HG03460 (cell line): ENCODE measurements around the gene RAB20.

ENCODE experiments used
- ATAC-seq: cut with Tn5 transposase; IDR thresholded peaks from one replicate; pipeline ENCODE4 v1.9.1; 2021; ENCODE audit not compliant: unreplicated experiment

RAB20 gene

GRCh38 chr13:110531100-110531499, 30.4 kb downstream of the RAB20 start:
- ATAC-seq, result no peak

DNA sequence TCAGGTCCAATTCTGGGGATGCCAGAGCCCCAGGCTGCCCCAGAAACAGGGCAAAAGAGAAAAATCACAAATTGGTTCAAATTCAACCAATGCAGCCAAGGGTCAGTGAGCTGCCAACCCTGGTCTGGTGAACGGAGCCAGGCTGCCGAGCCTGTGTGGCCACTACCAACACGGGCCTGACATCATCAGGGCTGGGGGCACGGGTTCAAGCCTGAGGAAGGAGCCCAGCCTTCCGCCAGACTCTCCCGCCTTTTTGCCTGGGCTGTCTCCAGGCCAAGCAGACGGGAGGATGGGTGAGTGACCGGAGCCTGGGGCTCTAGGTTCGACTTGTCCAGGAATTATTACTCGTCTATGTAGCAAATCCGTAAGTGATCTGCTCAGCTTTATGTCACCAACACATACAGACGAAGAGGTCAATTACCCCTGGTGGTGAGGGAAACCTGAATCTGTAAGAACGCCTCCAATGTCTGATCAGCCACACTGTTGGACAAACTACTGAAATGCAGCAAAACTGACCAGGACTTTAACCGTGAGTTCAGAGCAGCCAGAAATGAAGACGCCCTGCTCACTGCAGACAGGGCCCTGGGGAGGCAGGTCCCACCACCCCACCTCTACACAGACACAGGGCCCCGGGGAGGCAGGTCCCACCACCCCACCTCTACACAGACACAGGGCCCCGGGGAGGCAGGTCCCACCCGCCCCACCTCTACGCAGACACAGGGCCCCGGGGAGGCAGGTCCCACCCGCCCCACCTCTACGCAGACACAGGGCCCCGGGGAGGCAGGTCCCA, 31.8 kb downstream of the RAB20 start:
- ATAC-seq, result no peak

- ATAC-seq, result no peak
Observed at GRCh38 chr13:110528911-110529310, 32.6 kb downstream of the RAB20 start.

DNA sequence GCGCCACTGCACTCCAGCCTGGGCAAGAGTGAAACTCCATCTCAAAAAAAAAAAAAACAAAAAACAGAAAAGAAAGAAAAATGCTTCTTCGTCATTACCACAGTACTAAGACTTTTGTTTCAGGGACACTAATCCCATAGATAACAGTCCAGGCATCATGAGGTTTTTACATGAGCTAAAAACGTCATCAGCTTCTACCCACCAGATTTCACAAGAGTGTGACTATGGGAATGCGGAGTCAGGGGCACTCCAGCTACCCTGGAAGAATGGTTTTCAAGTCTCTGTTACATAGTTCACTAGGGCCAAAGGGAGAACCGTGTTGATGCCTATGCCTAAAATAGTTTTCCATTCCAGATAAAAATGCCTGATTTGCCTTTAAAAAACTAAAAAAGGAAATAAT, 33.2 kb downstream of the RAB20 start:
- ATAC-seq, result no peak

DNA sequence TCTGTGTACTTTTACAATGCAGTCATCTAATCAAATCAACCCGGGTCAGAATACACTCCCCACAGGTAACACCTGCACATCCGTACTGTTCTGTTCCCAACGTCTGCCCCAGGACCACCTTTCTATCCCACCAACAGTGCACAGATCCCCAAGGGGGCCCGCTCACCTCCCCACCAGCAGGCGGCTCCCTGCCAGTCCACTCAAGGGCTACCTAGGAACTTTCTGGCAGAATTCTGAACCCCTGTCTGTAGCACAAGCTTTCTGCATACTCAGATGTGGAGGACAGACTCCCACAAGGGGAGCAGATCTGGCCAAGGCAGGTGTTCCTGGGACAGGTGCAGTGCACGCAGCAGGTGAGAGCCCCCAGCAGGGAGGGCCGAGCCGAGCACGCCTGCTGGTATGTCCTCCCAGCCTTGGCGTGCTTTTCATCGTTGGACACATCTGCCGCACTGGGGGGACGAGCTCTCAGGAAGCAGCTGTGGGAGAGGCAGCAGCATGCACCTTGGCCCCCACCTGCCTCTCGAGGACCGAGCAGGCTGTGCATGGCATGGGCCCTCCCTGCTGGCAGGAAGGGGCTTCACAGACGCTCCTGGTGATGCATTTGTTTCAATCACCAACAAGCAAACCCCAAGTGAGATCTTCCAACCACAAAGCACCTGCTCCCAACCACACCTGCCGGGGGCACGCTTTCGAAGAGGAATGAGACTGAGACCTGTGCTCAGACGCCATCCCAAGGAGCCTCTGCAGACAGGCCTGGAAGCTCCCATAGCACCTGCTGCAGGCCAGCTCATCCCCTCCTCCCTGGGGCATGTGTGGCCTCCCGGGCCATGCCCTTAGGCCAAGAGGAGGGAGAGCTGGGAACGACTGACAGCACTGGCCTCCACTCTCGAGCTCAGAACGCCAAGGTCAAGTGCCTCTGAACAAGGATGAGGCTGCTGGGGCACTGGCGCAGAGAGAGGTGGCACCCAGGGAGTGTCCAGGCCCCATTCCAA, 35.9 kb downstream of the RAB20 start:
- peak; percentile 89 for ATAC-seq

DNA sequence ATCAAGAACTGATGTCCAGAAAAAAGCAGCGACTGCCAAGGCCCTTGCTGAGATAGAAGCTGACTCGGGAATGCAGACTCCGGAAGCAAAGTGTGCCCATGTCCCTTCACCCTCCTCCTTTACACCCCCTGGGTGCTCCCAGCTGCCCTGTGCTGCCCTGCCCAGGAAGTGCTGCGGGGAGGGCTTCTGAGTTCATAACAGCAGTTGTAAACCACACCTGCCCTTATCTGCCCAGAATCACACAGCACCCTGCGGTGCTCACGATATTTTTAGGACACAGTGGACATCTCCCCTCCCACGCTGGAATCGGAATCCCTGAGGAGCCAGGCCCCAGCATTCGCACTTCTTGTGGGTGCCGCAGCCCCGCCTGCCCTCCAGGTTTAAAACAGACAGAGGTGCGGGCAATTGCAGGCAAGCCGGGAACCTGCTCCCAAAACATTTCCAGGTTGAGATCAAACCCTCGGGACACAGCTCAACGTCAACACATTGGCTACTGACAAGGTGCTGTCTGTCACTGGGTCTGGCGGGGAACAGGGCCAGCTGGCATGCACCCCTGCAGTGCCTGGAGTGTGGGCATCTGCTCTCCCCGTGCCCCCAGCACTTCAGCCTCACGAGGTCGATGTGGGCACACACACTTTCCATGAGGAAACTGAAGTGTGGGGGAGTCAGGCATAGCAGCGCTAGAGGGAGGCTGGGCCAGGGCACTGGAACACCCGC, 36.8 kb downstream of the RAB20 start:
- no peak for ATAC-seq

GRCh38 chr13:110523838-110524540, 37.5 kb downstream of the RAB20 start:
- ATAC-seq, result no peak

GRCh38 chr13:110523180-110523579, 38.3 kb downstream of the RAB20 start:
- ATAC-seq, result no peak

GRCh38 chr13:110522721-110523120, 38.8 kb downstream of the RAB20 start:
- ATAC-seq, result no peak

GRCh38 chr13:110521946-110522345, 39.6 kb downstream of the RAB20 start:
- ATAC-seq, result no peak

DNA sequence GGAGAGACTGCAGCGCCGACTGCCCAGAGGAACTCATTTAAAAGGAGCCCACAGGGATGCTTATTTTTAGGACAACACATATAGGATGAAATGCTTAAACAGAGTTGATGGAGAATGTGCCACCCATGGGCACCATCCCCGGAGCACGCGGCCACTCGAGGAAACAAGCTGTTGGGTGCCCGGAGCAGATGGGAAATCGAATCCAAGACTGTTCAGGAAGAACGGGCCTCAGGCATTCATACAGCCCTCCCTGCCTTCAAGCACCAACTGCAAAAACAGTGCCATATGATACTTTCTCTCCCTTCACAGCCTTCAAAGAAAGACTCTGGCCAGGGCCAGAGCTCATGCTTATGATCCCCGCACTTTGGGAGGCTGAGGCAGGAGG, 40.2 kb downstream of the RAB20 start:
- ATAC-seq, result no peak

DNA sequence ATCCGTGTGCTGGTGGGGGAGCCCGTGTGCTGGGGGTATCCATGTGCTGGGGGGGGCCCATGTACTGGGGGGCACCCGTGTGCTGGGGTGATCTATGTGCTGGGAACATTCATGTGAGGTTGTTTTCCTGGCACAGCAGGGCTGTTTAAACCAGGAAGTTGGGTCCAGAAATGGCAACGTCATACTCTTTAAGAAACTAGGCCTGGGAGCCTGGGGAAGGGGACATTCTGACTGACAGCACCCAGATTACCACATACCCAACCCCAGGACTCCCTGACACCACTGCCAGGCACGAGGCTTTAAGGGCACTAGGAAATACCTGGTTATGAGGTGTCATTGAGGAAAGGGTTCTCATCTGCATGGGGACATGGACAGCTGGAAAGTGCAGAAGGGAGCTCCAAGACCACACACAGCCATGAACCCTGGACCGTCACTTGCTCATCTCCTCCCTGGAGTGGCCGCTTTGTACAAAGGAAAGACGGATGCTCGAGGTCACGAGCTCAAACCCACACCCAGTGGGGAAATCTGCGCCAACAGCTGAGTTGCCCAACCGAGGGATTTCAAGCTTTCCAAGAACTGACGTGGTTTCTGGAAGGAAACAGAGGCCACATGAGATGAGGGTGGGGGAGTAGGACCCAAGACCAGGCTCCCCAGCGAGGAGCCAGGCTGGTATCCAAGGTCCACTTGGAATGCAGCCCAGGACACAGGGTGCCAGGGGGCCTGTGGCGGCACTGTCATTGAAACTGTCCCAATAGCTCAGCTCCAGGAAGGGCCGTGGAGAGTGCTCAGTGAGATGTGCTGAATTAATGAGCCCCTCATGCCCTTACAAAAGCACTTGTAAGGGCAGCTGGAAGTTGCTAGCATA, 40.9 kb downstream of the RAB20 start:
- ATAC-seq, result no peak

GRCh38 chr13:110519506-110519905, 42.0 kb downstream of the RAB20 start:
- ATAC-seq, result no peak

GRCh38 chr13:110519046-110519445, 42.5 kb downstream of the RAB20 start:
- no peak for ATAC-seq

- no peak for ATAC-seq
Observed at GRCh38 chr13:110518571-110518970, 43.0 kb downstream of the RAB20 start.

DNA sequence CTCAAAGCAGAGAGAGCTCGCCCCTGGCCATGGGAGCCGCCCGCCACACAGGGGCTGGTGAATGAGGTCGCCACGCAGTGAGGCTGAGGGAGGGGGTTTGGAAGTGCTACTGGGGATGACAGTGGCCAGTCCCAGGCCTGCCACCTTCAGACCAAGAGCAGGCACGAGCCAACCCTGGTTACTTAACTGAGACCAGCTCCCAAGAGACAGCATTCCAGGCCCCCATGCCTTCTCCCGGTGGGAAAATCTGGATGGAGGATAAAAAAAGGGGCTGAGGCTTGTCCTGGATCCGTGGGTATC, 43.3 kb downstream of the RAB20 start:
- ATAC-seq, result no peak

- no peak for ATAC-seq
Observed at GRCh38 chr13:110517505-110518225, 43.9 kb downstream of the RAB20 start.

GRCh38 chr13:110516500-110516899, 45.0 kb downstream of the RAB20 start:
- no peak for ATAC-seq

- no peak for ATAC-seq
Observed at GRCh38 chr13:110512198-110512740, 49.3 kb downstream of the RAB20 start.
